Right ventricle myocardium superior (tissue), 1 donor: ENCODE data around the gene NUDT1. TPM values are rescaled to one million over a fixed set of nuclear protein-coding genes. Genes with fewer than 3 reads are reported as not detected.

Experiments
- microRNA-seq: library from miRNA; unstranded; fragments of <30 nt; microRNA quantifications from one replicate; pipeline ENCODE4 v1.2.0, GENCODE V29; 2020
- total RNA-seq: library from RNA; stranded (reverse); fragmentation: NEBNext Ultra II Directional; extraction: Animal tissue kit (Norgen Biotek cat#: 25700); gene quantifications from one replicate; pipeline ENCODE4 v1.2.1, GENCODE V29; 2021
- donor health status: DM: no; HTN: yes; CAD: no; lungs with severe emphysema.

NUDT1 gene
- total RNA-seq, 1 donor from 2014 or later, result 10.6 TPM

Small RNA genes within 50 kb of the gene (microRNA-seq; reads per million reads assigned to microRNA genes)
- gene MIR6836, result not detected

Other genes starting within 250 kb of the NUDT1 start
- gene MAD1L1, start 9.3 kb upstream of the NUDT1 start, total RNA-seq, result 17.9 TPM
- gene MRM2, start within 50 bp of the NUDT1 start, total RNA-seq, result 20.0 TPM
- 19.1 TPM for gene SNX8, start 72.2 kb downstream of the NUDT1 start, total RNA-seq
- gene EIF3B, start 112.6 kb downstream of the NUDT1 start, total RNA-seq, result 68.0 TPM
- gene CHST12, start 161.4 kb downstream of the NUDT1 start, total RNA-seq, result 14.8 TPM
- not detected for gene GRIFIN, start 234.2 kb downstream of the NUDT1 start, total RNA-seq